Keratinocyte (primary cell): Measurements from ENCODE around the gene UQCR10.

Experiments used
- CTCF ChIP-seq, 3 experiments: IDR thresholded peaks in 1 of 3; conservative IDR thresholded peaks in 1 of 3; optimal IDR thresholded peaks in 1 of 3; 2 replicates in 2 of 3; 3 replicates in 1 of 3; pipeline versions ENCODE3 to v1.5.1; 2011; ENCODE audit warnings: low read length in 3 of 3, mild to moderate bottlenecking in 3 of 3, moderate library complexity in 2 of 3, control low read depth in 1 of 3, inconsistent platforms in 1 of 3; ENCODE audit not compliant: insufficient read depth in 2 of 3; ENCODE audit errors: extremely low read depth in 1 of 3
- EZH2 ChIP-seq: IDR thresholded peaks from one replicate; pipeline ENCODE4 v1.6.1; 2012; ENCODE audit warnings: inconsistent platforms, mild to moderate bottlenecking, low read length, moderate library complexity

GRCh38 chr22:29726512-29727130 is 40.5 kb upstream of the UQCR10 start:
- TF ChIP-seq CTCF (optimal IDR thresholded peaks at IDR 0.05 in 1 of 3, IDR thresholded peaks at IDR 0.05 in 1 of 3, conservative IDR thresholded peaks at IDR 0.05 in 1 of 3; ENCODE audit: extremely low read depth in 1 of 3, insufficient read depth in 2 of 3, low read length in 3 of 3) = no peak
- TF ChIP-seq EZH2 = no peak
